RWPE2 (cell line): ENCODE data around the gene ZC3H11A.

Experiments used
- ATAC-seq: fragments of 200-7000 bp; cut with Tn5 transposase; 3 replicates; pipeline ENCODE4 v1.9.1; 2021; ENCODE audit warnings: low read depth
- DNase-seq: peaks from one replicate; pipeline ENCODE4 v3.0.0-alpha.2; 2020; ENCODE audit warnings: low spot score
- H3K27ac ChIP-seq: fragments of 450-650 bp; 2 replicates; pipeline ENCODE4 v1.5.1; 2017; ENCODE audit warnings: mild to moderate bottlenecking; ENCODE audit not compliant: poor library complexity, severe bottlenecking
- H3K27me3 ChIP-seq: fragments of 250-450 bp; sonication (Bioruptor Pico); 2 replicates; pipeline ENCODE4 v1.5.1; 2021; ENCODE audit warnings: mild to moderate bottlenecking, moderate library complexity; ENCODE audit not compliant: insufficient read depth, poor library complexity, severe bottlenecking
- H3K36me3 ChIP-seq: fragments of 250-450 bp; sonication (Bioruptor Pico); 2 replicates; pipeline ENCODE4 v1.5.1; 2020; ENCODE audit warnings: low read depth, mild to moderate bottlenecking, moderate library complexity
- H3K4me1 ChIP-seq: fragments of 250-450 bp; sonication (Bioruptor Pico); 2 replicates; pipeline ENCODE4 v1.5.1; 2021; ENCODE audit warnings: mild to moderate bottlenecking, moderate library complexity; ENCODE audit not compliant: insufficient read depth, poor library complexity, severe bottlenecking
- H3K4me3 ChIP-seq: fragments of 250-450 bp; sonication (Bioruptor Pico); 2 replicates; pipeline ENCODE4 v1.5.1; 2021; ENCODE audit warnings: mild to moderate bottlenecking, moderate library complexity; ENCODE audit not compliant: severe bottlenecking
- H3K9me3 ChIP-seq: fragments of 250-450 bp; sonication (Bioruptor Pico); 2 replicates; pipeline ENCODE4 v1.5.1; 2021; ENCODE audit warnings: mild to moderate bottlenecking, moderate library complexity; ENCODE audit not compliant: severe bottlenecking
- CTCF ChIP-seq: fragments of 450-650 bp; IDR thresholded peaks from one replicate; pipeline ENCODE4 v1.5.1; 2017; ENCODE audit warnings: mild to moderate bottlenecking, moderate library complexity; ENCODE audit not compliant: poor library complexity, severe bottlenecking

ZC3H11A gene

DNA sequence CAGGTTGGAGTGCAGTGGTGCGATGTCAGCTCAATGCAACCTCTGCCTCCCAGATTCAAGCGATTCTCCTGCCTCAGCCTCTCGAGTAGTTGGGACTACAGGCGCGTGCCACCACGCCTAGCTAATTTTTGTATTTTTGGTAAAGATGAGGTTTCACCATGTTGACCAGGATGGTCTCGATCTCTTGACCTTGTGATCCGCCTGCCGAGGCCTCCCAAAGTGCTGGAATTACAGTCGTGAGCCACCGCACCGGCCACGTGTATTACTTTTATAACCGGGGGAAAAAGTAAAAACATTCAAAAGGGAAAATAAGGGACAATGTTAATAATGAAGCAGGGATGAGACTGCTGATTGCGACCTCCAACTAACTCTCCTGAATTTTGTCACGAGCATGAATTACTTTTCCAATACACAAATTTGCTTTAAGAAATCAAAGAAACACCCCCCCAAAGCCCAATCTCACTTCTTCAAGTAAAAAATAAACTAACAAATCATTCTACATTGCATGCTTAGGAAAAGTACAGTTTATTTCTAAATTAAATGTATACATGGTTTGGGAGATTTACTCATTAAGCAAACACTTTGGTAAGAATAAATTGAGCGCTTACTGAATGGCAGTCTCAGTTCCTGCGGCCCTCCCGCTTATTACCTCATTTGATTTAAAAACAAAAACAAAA, 521 bp upstream of the ZC3H11A start:
- peak overlapping the region; percentile 92 for H3K27ac ChIP-seq
- ATAC-seq: no peak
- no peak for DNase-seq
- no peaks in the 10 kb centered on the region for H3K9me3 ChIP-seq
- H3K4me1 ChIP-seq: peaks cover 35% of the 10 kb centered on the region
- peaks cover 36% of the 10 kb centered on the region for H3K36me3 ChIP-seq
- peak overlapping the region; percentile 84 for H3K4me3 ChIP-seq
- TF ChIP-seq CTCF: no peak
- no peaks in the 10 kb centered on the region for H3K27me3 ChIP-seq

DNA sequence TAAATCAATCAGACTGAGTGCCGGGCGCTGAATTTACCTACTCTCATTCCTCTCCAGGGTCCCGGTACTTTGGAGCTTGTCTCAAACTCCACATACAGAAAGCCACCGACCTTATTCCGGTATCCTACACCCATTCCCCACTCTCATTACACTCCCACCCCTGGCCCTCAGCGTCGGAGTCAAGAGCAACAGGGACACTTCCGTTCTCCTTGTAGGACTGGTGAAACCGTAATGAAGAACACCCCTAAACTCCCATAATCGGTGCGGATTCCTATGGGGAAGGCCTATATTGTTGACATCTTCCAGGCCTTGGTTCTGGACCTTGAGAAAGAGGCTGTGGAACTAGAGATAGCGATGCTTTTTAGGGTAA, 798 bp downstream of the ZC3H11A start:
- H3K4me3 ChIP-seq: peak overlapping the region; percentile 84
- peaks cover 50% of the 10 kb centered on the region for H3K36me3 ChIP-seq
- H3K9me3 ChIP-seq: no peaks in the 10 kb centered on the region
- no peak for TF ChIP-seq CTCF
- ATAC-seq (peak; percentile 27; the same call in 2 of the 3 replicates), DNase-seq (no peak)
- H3K4me1 ChIP-seq: peaks cover 46% of the 10 kb centered on the region
- no peaks in the 10 kb centered on the region for H3K27me3 ChIP-seq
- peak overlapping the region; percentile 92 for H3K27ac ChIP-seq

GRCh38 chr1:203797216-203797615, 1.8 kb downstream of the ZC3H11A start:
- no peaks in the 10 kb centered on the region for H3K27me3 ChIP-seq
- peaks cover 60% of the 10 kb centered on the region for H3K36me3 ChIP-seq
- TF ChIP-seq CTCF: no peak
- DNase-seq (no peak), ATAC-seq (no peak)
- H3K27ac ChIP-seq: peak overlapping the region; percentile 92
- no peaks in the 10 kb centered on the region for H3K9me3 ChIP-seq
- no peak overlapping the region for H3K4me3 ChIP-seq
- peaks cover 47% of the 10 kb centered on the region for H3K4me1 ChIP-seq

DNA sequence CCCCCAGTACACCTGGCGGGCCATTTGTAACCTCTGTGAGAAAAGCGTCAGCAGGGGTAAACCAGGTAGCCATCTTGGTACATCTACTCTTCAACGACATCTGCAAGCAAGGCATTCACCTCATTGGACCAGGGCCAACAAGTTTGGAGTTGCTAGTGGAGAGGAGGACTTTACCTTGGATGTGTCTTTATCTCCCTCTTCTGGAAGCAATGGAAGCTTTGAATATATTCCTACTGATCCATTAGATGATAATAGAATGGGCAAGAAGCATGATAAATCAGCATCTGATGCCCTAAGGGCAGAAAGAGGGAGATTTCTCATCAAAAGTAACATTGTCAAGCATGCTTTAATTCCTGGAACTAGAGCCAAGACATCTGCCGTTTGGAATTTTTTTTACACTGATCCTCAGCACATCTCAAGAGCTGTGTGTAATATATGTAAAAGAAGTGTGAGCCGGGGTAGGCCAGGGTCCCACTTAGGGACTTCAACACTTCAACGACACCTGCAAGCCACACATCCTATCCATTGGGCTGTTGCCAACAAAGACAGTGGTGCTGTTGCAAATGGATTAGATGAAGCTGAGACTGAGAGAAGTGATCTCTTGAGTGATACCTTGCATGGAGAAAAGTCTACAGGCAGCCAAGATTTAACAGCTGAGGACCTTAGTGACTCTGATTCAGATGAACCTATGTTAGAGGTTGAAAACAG, 2.7 kb downstream of the ZC3H11A start:
- Histone ChIP-seq H3K4me3 (no peak overlapping the region), H3K4me1 (peaks cover 47% of the 10 kb centered on the region)
- TF ChIP-seq CTCF: peak; percentile 48

DNA sequence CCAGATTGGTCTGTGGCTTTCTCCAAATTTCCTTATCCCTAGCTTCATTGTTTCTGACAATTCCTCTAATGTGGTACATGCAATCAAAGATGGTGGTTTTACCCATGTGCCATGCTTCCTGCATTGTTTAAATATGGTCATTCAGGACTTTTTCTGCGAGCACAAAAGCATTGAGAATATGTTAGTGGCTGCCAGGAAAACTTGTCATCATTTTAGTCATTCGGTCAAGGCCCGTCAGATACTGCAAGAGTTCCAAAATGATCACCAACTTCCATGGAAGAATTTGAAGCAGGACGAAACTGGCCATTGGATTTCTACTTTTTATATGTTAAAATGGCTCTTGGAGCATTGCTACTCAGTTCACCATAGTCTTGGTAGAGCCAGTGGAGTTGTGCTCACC, 3.7 kb downstream of the ZC3H11A start:
- peaks cover 76% of the 10 kb centered on the region for H3K36me3 ChIP-seq
- TF ChIP-seq CTCF: no peak
- H3K27ac ChIP-seq: no peak overlapping the region

More for the DNA sequence above, 2.7 kb downstream of the ZC3H11A start:
- H3K27me3 ChIP-seq: no peaks in the 10 kb centered on the region
- peaks cover 68% of the 10 kb centered on the region for H3K36me3 ChIP-seq
- H3K9me3 ChIP-seq: no peaks in the 10 kb centered on the region
- ATAC-seq: no peak
- no peak for DNase-seq
- peak overlapping the region; percentile 92 for H3K27ac ChIP-seq

More for the DNA sequence above, 3.7 kb downstream of the ZC3H11A start:
- no peak overlapping the region for H3K4me3 ChIP-seq
- no peak for DNase-seq
- H3K27me3 ChIP-seq: no peaks in the 10 kb centered on the region
- H3K9me3 ChIP-seq: no peaks in the 10 kb centered on the region
- peaks cover 47% of the 10 kb centered on the region for H3K4me1 ChIP-seq
- ATAC-seq: no peak
